SKM-1 treated with dmso at 0.1 percent for 144 hours (cell line): ENCODE measurements around the gene ZDHHC8.

ENCODE experiments used
- DNase-seq: peaks from one replicate; lab custom pipeline; 2025; ENCODE audit not compliant: unreplicated experiment; lab: John Stamatoyannopoulos, UW

The ZDHHC8 gene

DNA sequence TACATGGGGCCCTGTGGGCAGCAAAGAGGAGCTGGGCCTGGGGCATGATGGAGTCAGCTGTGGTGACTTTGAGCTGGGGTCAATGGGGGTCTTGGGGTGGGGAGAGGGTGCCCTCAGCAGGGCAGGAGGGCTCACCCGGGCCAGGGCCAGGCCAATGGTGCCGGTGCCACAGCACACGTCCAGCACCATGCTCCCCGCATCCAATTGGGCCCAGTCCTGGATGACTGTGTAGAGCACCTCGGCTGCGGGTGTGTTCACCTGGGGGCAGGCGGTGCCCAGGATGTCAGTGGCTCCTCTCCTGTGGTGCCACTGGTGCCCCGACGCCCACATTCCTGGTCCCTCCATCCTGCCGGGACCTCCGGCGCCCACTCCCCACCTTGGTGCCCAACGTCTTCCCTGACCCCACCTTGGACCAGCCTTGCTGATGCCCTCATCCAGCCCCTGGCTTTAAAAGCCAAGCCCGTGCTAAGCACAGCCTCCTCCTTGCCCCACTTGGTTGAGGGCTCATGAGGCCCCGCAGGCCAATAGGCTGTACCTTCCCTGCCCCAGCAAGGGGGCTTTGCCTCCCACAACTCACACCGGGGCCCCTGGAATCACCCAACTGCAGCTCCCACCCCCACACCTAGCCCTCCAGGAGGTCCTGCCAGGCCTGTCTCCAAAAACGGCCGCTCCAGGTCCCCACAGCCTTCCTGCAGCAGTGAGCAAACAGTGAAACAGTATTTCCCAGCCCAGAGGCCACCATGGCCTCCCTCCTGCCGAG, 17.9 kb upstream of the ZDHHC8 start:
- DNase-seq: no peak

DNA sequence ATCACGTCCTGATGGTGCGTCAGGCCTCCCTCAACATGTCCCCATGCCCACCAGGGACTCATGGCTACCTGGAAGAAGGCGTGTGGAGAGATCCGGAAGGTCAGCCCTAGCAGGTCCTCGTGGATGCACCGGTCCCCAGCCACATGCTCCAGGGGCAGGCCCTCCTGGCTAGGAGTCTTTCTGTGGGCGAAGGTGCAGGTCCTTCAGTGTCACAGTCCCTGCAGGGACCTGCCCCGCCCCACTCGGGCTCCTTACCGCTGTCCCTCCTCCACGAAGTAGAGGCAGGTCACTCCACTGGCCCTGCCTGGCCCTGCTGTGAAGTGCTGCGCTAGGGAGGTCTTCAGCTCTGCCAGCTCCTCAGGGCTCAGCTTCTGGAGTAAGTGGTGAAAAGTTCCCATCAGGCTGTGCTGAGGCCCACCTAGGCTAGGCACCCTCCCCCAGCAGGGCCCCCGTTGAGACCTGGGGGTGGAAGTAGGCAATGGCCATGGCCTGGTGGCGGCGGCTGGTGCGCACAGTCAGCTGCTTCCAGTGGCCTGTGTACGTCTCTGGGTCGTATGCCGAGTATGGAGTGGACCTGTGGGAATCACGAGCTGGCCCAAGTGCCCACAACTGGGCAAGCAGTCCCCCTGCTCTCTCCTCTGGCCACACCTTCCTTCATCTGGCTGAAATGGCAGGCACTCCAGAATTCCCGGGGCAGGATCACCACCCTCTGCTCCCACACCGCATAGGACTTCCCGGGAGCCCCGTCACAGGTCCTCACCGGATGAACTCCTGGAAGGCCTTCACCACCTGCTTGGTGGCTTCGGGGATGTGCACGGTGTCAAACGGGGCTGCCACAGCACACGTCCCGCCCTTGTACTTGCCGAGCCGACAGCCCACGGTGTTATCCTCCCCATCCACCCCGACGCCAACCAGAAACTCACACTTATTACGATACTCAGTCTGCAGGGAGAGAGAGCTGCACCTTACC, 16.8 kb upstream of the ZDHHC8 start:
- no peak for DNase-seq

DNA sequence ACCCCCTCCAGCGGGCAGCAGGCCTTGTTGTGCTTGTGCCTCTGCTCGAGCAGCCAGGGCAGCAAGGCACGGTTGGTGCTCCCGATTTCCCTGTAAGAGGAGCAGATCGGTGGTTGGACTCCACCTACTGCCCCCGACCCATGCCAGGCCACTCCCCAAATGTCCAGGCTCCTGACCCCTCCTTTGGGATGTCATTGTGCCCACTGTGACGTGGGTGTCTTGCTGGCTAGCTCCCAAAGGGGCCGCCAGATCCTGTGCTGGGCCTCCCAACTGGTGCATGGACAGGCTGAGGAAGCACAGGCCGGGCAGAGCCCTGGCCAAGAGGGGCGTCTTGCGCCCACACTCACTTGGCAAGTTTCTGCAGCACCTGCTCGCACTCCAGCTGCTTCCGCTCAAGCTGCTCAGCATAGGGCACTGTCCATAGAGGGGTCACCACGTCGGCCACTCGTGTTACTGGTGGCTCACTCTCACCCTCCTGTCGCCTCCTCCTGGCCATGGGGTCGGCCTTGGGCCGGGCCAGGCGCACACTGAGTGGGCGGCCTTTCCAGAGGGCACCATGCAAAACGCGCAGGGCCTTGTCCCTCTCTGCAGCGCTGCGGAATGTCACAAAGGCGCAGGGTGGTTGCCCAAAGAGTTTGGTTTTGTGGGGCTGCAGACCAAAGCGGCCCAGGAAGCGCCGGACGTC, 15.8 kb upstream of the ZDHHC8 start, which contains the start of gene RANBP1:
Gene RANBP1, plus strand, starts transcription at position 414 of the 685 bp plus-strand sequence. Its CDS starts 81 bp downstream, at position 495.
- no peak for DNase-seq

DNA sequence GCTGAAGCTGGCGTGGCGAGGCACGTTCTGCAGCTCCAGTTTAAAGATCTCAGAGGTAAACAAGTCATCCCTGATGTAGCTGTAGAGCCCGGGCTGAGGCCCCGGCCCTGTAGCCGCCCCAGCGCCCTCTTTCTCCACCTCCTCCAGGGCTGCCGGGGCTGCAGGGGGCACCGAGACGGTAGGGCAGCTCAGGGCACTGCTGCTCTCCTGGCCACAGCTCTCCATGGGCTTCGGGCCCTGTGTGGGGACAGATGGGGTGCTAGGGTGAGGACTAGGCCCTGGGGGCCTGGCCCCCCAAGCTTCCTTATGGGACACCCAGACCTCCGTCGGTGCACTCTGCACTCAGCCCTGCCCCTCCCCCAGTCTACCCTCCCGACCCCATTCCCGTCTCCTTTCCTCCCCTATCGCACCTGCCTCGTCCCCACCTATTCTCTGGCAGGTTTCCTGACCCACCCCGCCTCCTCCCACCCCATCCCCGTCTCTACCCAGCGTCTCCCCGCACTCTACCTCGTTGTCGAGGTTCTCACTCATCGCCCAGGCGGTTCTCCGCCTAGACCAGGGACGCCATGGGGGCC, 15.1 kb upstream of the ZDHHC8 start:
- DNase-seq: no peak

DNA sequence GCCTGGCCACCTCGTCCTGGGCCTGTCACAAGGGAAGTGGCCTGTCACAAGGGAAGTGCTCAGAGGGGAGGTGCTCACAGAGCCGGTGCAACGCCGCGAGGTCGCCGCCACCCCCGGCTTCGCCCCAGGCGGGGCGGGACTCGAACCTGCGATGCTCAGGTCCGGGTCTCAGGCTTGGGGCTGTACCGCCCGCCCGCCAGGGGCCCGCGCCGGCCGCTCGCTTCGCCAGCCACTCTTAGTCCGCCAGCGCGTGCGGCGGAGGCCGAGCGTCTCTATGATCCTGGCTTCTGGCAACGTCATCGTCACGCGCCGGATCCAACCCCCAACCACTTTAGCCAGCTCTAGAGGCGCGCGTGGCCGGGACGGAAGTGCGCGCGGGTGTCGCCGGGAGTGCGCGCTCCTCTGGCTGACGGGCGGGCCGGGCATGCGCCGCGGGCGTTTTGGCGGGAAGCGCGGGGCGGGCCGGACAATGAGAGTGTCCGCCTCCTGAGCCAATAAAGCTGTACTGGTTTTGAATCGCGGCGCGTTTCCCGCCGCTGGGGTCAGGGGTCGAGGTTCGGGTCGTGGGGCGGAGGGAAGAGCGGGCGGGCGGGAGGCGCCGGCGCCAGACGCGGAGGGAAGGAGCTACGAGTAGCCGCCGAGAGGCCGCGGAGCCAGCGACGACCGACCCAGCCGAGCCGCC, 14.5 kb upstream of the ZDHHC8 start, which contains the start of gene TRMT2A:
Gene TRMT2A, minus strand, starts transcription at position 276 of the 682 bp plus-strand sequence. CDS start 320 bp downstream, outside the sequence.
- DNase-seq: peak; percentile 94

DNA sequence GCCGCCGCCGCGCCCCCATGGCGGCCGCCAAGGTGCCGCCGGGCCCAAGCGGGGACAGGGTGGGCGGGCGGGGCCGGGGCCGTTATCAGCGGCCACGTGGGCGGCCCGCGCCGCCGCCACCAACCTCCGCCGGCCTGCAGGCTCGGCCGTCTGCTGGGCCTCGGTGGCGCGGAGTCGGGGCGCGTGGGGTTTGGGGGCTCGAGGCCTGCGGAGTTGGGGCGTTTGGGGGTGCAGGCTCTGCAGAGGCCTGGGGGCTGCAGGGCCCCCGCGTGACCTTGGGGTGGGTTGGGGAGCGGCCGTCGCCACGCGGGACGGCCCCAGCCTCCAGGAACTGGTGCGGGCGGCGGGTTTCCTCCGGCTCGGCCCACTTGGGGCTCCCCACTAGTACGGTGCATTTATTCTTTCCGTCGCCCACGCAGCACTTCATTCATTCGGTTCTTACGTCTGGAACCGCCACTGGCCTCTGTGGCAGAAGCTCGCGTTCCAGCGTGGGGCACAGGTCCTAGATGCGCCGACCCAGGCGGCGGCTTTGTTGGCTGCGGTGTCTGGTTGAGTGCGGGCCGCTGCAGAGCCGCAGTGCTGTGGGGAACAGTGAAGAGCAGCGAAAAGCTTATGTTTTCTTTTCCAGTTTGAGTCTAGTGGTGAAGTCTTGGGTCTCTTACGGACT, 13.8 kb upstream of the ZDHHC8 start:
- DNase-seq: no peak

DNA sequence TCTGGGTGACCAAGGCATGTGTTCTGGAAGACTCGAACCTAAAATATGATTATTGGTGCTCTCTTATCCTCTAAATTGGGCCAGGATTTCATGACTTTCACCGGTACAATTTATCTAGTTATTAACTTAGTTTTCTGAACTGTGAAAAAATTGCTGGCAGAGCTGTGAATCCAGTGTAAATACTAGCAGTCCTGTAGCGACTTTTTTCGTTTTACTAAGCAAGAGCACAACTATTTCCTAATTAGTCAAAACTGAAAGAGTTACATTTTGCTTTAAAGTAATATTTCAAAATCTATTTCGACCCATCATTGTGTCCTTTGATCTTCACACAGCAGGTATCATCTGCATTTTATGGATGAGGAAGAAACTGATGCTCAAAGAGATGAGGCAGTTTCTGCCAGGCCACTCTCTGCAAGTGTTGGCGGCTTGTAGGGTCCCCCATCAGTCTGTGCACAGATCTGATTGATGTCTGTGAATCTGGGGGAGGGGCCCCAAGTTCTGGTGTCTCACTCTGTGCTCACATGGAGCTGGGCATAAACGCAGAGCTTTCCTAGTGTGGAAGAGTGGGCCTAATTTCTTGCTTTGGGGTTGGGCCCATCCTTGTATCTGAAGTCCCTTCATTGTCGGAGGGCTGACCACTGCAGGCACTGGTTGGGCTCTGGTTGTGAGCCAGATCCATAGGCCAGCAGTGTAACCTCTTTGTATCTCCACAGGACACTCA, 13.1 kb upstream of the ZDHHC8 start:
- no peak for DNase-seq

DNA sequence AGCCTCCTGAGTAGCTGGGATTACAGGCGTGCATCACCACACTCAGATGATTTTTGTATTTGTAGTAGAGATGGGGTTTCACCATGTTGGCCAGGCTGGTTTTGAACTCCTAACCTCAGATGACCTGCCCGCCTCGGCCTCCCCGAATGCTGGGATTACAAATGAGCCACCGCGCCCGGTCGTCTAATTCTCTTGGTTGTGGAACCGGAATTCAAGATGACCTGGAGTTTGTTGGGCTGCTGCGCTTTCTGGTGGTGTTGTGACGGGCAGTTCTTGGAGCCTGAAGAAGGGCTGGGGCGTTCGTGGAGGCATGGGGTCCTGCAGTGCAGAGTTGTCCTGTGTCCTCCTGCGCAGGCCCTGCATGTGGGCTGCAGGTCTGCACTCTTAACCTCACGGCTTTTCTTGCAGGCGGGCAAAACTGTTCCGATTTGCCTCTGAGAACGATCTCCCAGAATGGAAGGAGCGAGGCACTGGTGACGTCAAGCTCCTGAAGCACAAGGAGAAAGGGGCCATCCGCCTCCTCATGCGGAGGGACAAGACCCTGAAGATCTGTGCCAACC, 9.7 kb upstream of the ZDHHC8 start:
- no peak for DNase-seq

DNA sequence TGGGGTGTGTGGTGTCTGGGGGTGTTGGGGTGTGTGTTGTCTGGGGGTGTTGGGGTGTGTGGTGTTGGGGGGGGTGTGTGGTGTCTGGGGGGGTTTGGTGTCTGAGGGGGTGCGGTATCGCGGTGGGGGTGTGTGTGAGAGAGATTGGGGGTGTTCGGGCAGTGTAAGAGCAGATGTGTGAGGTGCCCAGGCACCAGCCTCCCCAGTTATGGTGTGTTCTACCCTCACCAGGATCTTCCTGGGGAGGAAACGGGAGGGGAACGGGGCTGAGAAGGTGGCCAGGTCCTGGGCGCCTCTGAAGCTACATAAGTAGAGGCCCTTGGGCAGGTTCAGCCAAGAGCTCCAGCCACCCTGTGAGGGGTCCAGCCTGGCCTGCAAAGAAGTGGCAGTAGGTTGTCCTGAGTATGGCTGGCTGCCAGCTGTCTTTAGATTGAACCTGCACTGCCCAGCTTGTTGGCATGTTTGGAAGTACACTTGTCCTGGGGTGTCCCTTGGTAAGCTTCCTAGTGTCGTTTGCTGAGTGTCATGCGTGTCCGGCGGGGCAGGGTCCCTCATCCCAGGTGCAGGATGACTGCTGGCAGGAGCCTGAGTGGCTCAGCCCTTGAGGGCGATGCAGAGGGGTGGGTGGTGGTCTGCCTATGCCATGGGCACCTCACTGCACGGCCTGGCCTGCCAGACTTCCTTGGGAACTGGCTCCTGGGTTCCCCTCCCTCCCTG, 8.1 kb upstream of the ZDHHC8 start:
- DNase-seq: no peak

DNA sequence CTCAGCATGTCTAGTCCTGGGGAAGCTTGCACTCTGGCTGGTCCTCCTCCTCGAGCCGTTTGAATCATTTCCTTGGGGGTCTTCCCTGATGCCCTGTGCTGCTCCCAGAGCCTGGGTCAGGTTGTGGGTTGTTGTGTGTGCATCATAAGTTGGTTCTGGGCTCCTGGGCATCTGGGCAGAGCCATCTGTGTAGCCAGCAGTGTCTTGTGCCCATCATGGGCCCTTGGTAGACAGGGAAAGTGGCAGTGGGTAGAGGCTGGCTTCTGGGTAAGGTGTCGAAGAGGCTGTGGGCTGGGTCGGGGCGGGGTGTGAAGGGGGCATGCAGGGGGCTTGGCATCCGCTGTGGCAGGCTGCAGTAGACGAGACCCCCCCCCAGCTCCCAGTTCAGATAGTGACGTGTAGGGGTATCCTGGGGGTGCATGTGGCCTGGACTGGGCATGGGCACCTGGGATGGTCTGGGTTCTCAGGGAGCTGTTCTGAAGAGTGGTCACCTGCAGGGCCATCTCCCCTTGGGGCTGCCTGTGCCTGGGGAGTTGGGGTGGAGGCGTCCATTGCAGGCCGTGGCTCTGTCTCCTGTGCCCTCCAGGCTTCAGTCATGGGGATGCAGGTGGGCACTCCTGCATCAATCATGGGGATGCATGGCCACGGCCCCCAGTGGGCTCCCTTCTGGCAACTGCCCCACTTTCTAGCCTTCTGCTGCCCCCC, 7.4 kb upstream of the ZDHHC8 start:
- DNase-seq: no peak

DNA sequence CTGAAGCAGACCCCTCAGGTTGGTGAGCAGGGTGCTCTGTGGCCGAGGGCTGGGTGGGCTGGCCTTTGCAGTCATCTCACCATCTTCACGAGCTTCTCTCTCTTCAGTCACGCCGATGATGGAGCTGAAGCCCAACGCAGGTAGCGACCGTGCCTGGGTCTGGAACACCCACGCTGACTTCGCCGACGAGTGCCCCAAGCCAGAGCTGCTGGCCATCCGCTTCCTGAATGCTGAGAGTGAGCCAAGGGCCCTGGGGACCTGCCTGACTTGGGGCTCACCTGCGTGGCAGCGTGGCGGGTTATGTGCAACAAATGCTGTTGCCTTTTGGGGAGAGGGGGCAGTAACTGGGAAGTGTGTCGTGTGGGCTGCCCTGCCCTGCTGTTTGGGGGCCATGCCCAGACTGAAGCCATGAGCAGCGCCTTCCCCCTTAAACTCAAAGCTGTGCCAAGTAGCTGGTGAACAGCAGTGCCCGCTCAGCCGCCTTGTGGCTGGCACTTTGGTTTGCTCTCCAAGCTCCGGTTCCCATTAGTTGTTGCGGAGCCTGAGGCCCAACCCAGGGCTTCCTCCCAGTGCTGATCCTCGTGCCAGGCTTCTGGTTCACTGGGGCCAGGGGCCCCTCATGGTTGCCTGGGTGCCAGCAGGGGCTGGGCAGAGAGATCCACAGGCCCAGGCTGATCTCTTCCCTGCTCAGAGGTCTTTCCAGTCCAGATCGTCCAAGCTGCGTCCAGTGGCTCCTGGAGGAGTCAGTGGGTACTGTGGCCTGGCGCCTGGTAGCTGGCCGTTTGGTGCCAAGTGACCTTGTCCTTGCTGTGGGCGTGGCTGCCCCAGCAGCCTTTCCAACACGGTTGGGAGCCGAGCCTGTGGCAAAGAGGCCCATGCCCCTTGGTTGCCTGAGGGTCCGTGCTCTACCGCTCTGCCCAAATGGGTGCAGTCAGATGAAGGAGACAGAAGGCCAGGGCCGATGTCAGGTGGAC, 6.1 kb upstream of the ZDHHC8 start:
- DNase-seq: no peak

DNA sequence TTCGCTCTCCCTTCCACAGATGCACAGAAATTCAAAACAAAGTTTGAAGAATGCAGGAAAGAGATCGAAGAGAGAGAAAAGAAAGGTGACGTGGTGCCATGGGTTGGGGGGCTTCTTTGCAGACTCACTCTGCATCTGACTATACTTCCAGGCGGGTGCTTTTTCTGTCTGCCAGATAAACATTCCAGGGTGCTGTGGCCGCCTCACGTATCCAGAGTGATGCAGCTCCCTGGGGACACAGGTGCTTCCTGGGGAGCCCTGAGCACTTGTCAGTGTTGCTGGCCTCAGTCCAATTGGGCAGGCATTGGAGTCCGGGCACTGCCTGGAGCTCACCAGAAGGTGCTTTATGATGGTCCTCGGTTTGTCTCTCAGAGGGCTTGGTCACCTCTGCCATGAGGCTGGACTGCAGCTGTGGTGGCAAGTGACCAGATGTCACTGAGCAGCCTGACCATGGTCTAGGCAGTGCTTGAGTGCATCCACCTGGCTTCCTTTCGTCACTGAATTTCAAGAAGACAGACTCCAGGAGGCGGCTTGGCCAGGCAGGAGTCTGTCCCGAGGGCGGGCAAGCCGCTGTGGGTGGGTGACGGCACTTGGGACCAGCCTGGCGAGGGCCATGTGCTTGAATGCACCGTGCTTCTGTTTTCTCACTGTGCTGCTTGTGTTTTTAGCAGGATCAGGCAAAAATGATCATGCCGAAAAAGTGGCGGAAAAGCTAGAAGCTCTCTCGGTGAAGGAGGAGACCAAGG, 5.1 kb upstream of the ZDHHC8 start:
- no peak for DNase-seq

DNA sequence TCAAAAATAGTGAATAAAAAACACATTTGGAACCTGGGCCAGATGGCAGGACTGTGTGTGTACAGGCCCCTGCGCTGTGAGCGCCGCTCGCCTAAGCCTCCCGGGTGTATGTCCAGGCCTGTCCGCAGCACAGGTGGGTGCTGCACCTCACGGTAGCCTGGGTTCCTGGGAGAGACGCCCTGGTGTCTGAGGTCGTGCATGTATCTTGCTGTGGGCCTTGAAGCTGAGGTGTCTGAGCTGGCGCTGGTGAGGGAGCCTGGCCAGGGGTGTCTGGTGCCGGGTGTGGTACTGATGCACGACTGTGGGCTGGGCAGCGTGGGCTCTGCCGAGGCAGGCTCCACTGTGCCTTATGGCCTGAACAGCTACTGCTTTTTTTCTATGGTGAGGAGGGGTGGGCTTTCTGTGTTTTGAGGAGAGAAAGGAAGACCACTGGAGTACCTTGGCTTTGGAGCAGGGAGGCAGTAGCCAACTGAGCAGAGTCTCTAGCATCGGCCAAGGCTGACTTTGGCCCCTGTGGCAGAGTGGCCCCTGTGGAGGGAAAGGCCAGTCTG, 4.2 kb upstream of the ZDHHC8 start:
- DNase-seq: no peak

DNA sequence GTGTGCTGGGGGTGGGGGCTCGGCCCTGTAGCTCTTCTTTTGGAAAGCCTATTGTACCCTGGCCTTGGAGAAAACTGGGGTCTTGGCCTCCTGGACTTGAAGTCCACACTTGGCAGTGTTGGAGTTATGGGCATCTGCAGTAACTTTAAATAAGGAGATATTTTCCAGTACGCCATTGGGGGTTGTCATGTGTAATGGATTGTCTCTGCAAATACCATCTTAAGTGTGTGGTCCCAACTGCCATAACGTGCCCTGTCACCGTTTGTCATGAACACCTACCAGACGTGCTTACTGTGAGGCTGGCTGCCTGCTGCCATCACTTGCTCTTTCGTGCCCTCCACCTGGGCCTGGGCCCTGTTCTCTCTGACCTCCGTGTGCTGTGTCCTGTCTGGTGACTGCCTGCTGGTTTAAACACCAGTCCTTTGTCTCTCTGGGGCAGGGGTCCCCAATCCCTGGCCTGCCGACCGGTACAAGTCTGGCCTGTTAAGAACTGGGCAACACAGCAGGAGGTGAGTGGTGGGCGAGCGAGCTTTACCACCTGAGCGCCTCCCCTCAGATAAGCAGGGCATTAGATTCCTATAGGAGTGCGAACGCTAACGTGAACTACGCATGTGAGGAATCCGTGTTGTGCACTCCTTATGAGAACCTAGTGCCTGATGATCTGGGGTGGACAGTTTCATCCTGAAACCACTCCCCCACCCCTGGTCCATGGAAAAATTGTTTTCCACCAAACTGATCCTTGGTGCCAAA, 3.6 kb upstream of the ZDHHC8 start:
- no peak for DNase-seq

DNA sequence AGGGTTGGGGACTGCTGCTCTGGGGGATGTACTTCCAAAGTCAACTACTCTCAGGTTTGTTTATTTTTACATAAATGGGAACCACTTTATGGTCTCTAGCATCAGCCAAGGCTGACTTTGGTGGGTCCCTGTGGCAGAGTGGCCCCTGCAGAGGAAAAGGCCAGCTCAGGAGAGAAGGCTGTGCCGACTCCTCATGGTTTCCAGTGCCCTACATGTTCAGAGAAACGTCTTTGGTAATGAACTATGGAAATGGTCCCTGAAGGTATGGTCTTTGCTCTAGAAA, 3.0 kb upstream of the ZDHHC8 start:
- no peak for DNase-seq
